Natural killer cell (primary cell): ENCODE results near the gene COL16A1. TPM values are rescaled to one million over a fixed set of nuclear protein-coding genes. Genes with fewer than 3 reads are reported as not detected.
A peak's percentile ranks its signal among the peaks of the same experiment; 100 is the strongest.

Source experiments
- ATAC-seq, 3 donors: fragments of 150-1000 bp in 2 of 3; fragments of 200-7000 bp in 1 of 3; cut with Tn5 transposase; 1 replicate in 1 of 3; 2 replicates in 2 of 3; pipeline ENCODE4 v1.10.0; 2021; ENCODE audit warnings: mild to moderate bottlenecking in 2 of 3, moderate library complexity in 2 of 3
- DNase-seq, 2 donors: peaks; one replicate each; pipeline versions ENCODE4 v3.0.0 to v3.0.0-alpha.2; 2013 to 2021; ENCODE audit warnings: mixed read lengths in 1 of 2
- H3K27ac ChIP-seq: one replicate; pipeline ENCODE4 v1.5.1; 2013; ENCODE audit warnings: mild to moderate bottlenecking, low read length
- H3K27me3 ChIP-seq: one replicate; pipeline ENCODE4 v1.6.1; 2013; ENCODE audit warnings: low read length; ENCODE audit not compliant: control insufficient read depth, insufficient read depth
- H3K36me3 ChIP-seq: one replicate; pipeline ENCODE4 v1.6.1; 2013; ENCODE audit warnings: low read length; ENCODE audit not compliant: control insufficient read depth, insufficient read depth
- H3K4me1 ChIP-seq: one replicate; pipeline ENCODE4 v1.6.1; 2013; ENCODE audit warnings: low read length; ENCODE audit not compliant: control insufficient read depth, insufficient read depth
- H3K4me3 ChIP-seq: one replicate; pipeline ENCODE4 v1.5.1; 2013; ENCODE audit warnings: low read length
- H3K9me3 ChIP-seq: one replicate; pipeline ENCODE4 v1.6.1; 2013; ENCODE audit warnings: low read length; ENCODE audit not compliant: control insufficient read depth, insufficient read depth
- H3K27ac Mint-ChIP-seq, 2 donors: one replicate each; pipeline ENCODE4 v1.8.0; 2022; ENCODE audit warnings: mild to moderate bottlenecking in 2 of 2, mixed read lengths in 2 of 2, moderate library complexity in 1 of 2
- H3K27me3 Mint-ChIP-seq, 2 donors: one replicate each; pipeline ENCODE4 v1.8.0; 2022; ENCODE audit warnings: low read depth in 2 of 2, mixed read lengths in 2 of 2
- H3K36me3 Mint-ChIP-seq: one replicate; pipeline ENCODE4 v1.8.0; 2022; ENCODE audit warnings: mixed read lengths
- H3K4me1 Mint-ChIP-seq, 2 donors: one replicate each; pipeline ENCODE4 v1.8.0; 2022; ENCODE audit warnings: mixed read lengths in 2 of 2
- H3K4me3 Mint-ChIP-seq: one replicate; pipeline ENCODE4 v1.8.0; 2022; ENCODE audit warnings: mild to moderate bottlenecking, moderate library complexity, mixed read lengths
- H3K9me3 Mint-ChIP-seq, 2 donors: one replicate each; pipeline ENCODE4 v1.8.0; 2022; ENCODE audit warnings: mixed read lengths in 2 of 2
- CTCF ChIP-seq: fragments of 200-600 bp; IDR thresholded peaks from one replicate; pipeline ENCODE4 v1.8.0; 2022; ENCODE audit warnings: antibody characterized with exemption
- WGBS: methylation state at CpG from one replicate; pipeline ENCODE4 v1.1.7; 2013; ENCODE audit warnings: missing lambda C conversion rate; ENCODE audit not compliant: insufficient coverage; 5-methylcytosine and 5-hydroxymethylcytosine counted together
- intact Hi-C: fragments of 100-400 bp; cut with micrococcal nuclease; formaldehyde crosslinking; loops from one replicate; pipeline ENCODE4 v1.14.2; 2022
- total RNA-seq, 4 donors: library from RNA; stranded (reverse); fragments of 120-200 nt in 1 of 4; gene quantifications; one replicate each; pipeline versions ENCODE4 v1.2.3 to v1.2.4, GENCODE V29; 2013 to 2022

COL16A1 gene
- total RNA-seq, 3 donors from 2014 or later (not counting 1 experiment from before 2014, with no cell fraction given), result 0.14 TPM; not detected in 2

DNA sequence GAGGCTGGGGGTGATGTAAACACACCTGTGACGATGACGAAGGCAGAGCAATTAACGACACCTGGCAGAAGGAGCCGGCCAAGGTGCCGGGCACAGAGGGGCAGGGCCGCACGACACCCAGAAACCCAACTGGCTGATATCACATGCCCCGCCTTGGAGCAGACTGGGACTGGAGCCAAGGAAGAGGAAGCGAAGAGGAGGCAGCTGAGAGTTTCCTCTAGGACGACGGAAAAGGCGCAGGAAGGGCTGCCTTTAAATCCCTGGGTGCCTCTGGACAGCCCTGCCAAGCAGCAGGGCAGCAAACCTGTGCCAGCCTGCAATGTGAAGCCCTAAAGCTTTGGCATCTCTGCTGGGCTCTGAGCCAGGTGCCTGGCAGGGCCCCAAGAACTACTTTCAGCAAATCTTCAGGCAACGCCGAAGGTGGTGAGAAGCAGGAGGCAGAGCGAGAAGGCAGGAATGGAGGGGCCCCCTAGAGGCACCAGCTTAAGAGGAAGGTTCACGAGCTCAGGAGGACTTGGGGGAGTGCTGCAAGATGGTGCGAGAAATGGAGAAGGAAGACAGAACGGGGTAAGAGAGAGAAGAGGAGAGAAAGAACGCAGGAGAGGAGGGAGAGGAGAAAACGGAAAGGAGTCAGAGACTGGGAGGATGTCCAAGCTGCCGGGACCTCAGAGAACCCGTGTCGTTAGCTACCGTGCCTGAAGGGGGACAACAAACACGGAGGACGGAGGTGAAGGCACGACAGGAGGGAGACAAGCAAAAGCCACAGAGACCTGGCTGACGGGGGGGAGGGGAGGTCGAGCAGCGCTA, 33.8 kb downstream of the COL16A1 start:
- ATAC-seq (peak in 2 of 3 donors; percentile 64 to 83), DNase-seq (peak in 1 of 2 donors; percentile 65)
- Histone ChIP-seq H3K27ac (no peak overlapping the region), H3K9me3 (no peaks in the 10 kb centered on the region), H3K4me1 (peaks cover 11% of the 10 kb centered on the region), H3K4me3 (no peak overlapping the region), H3K27me3 (peaks cover 6% of the 10 kb centered on the region), H3K36me3 (no peaks in the 10 kb centered on the region)
- Mint-ChIP-seq H3K27ac (peak overlapping the region in 1 of 2 donors; percentile 33), H3K27me3 (peaks cover 23 to 25% of the 10 kb centered on the region in 2 donors), H3K9me3 (no peaks in the 10 kb centered on the region), H3K4me3 (peak overlapping the region; percentile 41), H3K4me1 (peaks cover 7 to 12% of the 10 kb centered on the region in 2 donors), H3K36me3 (no peaks in the 10 kb centered on the region)
- intact Hi-C loops, result loop anchor here (10.0 kb wide), 1 partner anchor 745 kb away; no protein-coding TSS in a partner anchor
- peak; percentile 13 for TF ChIP-seq CTCF
- WGBS, result 11% methylated on average over 30 of the region's 30 CpGs

- no peak overlapping the region for H3K27ac ChIP-seq
Measured at GRCh38 chr1:31669433-31669785, 34.4 kb downstream of the COL16A1 start.

GRCh38 chr1:31668303-31668883, 35.4 kb downstream of the COL16A1 start:
- TF ChIP-seq CTCF, result no peak
- 87% methylated on average over 11 of the region's 11 CpGs for WGBS

More at GRCh38 chr1:31669433-31669785, 34.4 kb downstream of the COL16A1 start:
- Mint-ChIP-seq H3K4me3 (no peak overlapping the region), H3K27ac (no peak overlapping the region), H3K9me3 (no peaks in the 10 kb centered on the region), H3K4me1 (peaks cover 7 to 12% of the 10 kb centered on the region in 2 donors), H3K36me3 (no peaks in the 10 kb centered on the region), H3K27me3 (peaks cover 23 to 25% of the 10 kb centered on the region in 2 donors)
- ATAC-seq (no peak), DNase-seq (no peak)
- Histone ChIP-seq H3K36me3 (no peaks in the 10 kb centered on the region), H3K9me3 (no peaks in the 10 kb centered on the region), H3K4me3 (no peak overlapping the region), H3K4me1 (peaks cover 11% of the 10 kb centered on the region), H3K27me3 (peaks cover 6% of the 10 kb centered on the region)
- no peak for TF ChIP-seq CTCF
- 75% methylated on average over 7 of the region's 7 CpGs for WGBS
- intact Hi-C loops, result loop anchor here (10.0 kb wide), 1 partner anchor 745 kb away; no protein-coding TSS in a partner anchor

More at GRCh38 chr1:31668303-31668883, 35.4 kb downstream of the COL16A1 start:
- Mint-ChIP-seq H3K27me3 (peaks cover 23 to 25% of the 10 kb centered on the region in 2 donors), H3K4me3 (no peak overlapping the region), H3K36me3 (no peaks in the 10 kb centered on the region), H3K27ac (no peak overlapping the region), H3K9me3 (no peaks in the 10 kb centered on the region), H3K4me1 (peaks cover 7 to 12% of the 10 kb centered on the region in 2 donors)
- Histone ChIP-seq H3K27ac (no peak overlapping the region), H3K27me3 (peaks cover 6% of the 10 kb centered on the region), H3K36me3 (no peaks in the 10 kb centered on the region), H3K4me3 (no peak overlapping the region), H3K9me3 (no peaks in the 10 kb centered on the region), H3K4me1 (peaks cover 18% of the 10 kb centered on the region)
- ATAC-seq (no peak), DNase-seq (no peak)
- intact Hi-C loops, result loop anchor here (10.0 kb wide), 1 partner anchor 746 kb away; no protein-coding TSS in a partner anchor
